NB4 (cell line): Measurements from ENCODE around the gene KDM4E.
"Not testable (repeated sequence)": the region's sequence is repeated elsewhere in the genome, so short reads cannot be mapped to it uniquely, and the experiment has no call there.

Source experiments
- DNase-seq: peaks from one replicate; pipeline ENCODE4 v3.0.0; 2010; ENCODE audit warnings: low read depth
- H3K4me3 ChIP-seq: one replicate; pipeline ENCODE4 v1.5.1; 2011; ENCODE audit warnings: mild to moderate bottlenecking, low read depth, low read length, moderate library complexity
- MYC ChIP-seq: IDR thresholded peaks from 2 replicates; pipeline ENCODE4 v1.6.1; 2011; ENCODE audit warnings: low read depth, low read length
- POLR2A ChIP-seq: IDR thresholded peaks from 2 replicates; pipeline ENCODE4 v1.6.1; 2011; ENCODE audit warnings: mild to moderate bottlenecking; ENCODE audit not compliant: insufficient read length; ENCODE audit errors: extremely low read depth
- TF ChIP-seq, protein P1 (sequence below): IDR thresholded peaks from 2 replicates; pipeline ENCODE4 v1.6.1; 2011; ENCODE audit warnings: low read depth, low read length
- TF ChIP-seq, protein P2 (sequence below): IDR thresholded peaks from one replicate; pipeline ENCODE4 v1.5.1; 2012; ENCODE audit warnings: low read depth, low read length

Gene KDM4E

DNA sequence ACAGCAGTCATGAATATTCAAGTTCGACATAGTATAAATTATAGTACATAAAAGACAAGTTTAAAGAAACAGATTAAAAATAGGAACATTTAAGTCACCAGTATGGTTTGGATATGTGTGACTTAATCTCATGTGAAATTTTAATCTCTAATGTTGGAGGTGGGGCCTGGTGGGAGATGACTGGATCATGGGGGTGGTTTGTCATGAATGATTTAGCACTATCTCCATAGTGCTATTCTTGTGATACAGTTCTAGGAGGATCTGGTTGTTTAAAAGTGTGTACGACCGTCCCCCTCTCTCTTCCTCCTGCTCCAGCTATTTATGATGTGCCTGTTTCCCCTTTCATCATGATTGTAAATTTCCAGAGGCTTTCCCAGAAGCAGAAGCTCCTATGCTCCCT, 3.3 kb downstream of the KDM4E start:
- TF ChIP-seq POLR2A (no peak), MYC (no peak)
- TF ChIP-seq, protein P1, sequence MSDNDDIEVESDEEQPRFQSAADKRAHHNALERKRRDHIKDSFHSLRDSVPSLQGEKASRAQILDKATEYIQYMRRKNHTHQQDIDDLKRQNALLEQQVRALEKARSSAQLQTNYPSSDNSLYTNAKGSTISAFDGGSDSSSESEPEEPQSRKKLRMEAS = no peak
- TF ChIP-seq, protein P2, sequence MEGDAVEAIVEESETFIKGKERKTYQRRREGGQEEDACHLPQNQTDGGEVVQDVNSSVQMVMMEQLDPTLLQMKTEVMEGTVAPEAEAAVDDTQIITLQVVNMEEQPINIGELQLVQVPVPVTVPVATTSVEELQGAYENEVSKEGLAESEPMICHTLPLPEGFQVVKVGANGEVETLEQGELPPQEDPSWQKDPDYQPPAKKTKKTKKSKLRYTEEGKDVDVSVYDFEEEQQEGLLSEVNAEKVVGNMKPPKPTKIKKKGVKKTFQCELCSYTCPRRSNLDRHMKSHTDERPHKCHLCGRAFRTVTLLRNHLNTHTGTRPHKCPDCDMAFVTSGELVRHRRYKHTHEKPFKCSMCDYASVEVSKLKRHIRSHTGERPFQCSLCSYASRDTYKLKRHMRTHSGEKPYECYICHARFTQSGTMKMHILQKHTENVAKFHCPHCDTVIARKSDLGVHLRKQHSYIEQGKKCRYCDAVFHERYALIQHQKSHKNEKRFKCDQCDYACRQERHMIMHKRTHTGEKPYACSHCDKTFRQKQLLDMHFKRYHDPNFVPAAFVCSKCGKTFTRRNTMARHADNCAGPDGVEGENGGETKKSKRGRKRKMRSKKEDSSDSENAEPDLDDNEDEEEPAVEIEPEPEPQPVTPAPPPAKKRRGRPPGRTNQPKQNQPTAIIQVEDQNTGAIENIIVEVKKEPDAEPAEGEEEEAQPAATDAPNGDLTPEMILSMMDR = no peak
- DNase-seq = no peak
- no peak overlapping the region for H3K4me3 ChIP-seq

DNA sequence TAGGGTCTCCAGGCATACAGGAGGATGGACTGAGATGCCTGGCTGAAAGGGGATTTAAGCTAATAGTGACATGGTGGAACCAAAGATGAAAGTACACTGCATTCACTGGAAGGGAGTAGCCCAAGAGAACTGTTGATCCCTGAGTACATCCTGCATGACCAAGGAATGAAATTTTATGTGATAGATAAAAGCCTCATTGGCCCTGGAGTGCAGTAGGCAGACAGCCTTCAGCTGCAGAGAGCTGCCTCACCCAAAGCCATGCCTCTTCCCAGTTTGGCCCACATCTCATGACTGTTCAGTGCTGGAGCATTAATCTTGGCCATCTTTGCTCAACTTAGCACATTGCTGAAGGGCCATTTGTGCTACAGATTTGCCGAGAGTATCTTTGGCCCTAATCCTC, 8.0 kb downstream of the KDM4E start:
- DNase-seq = no peak
- no peak overlapping the region for H3K4me3 ChIP-seq
- TF ChIP-seq, protein P2 = no peak
- TF ChIP-seq, protein P1 = no peak
- no peak for TF ChIP-seq POLR2A
- no peak for TF ChIP-seq MYC

DNA sequence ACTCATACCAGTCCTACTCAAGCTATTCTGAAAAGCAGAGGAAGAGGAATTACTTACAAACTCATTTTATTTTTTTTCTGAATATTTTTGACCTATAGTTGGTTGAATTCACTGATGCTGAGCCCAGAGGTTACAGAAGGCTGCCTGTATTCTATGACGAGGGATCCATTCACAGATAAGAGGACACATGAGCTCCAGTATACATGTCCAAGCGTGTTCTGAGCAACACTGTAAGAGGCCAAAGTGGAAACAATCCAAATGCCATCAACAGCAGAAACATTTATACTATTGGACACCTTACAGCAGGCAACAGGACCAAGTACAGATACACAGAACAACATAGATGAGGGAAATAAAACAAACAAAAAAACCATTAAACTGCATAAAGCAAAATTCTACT, 10.3 kb downstream of the KDM4E start:
- no peak for DNase-seq
- no peak overlapping the region for H3K4me3 ChIP-seq
- no peak for TF ChIP-seq POLR2A
- TF ChIP-seq, protein P2 = no peak
- no peak for TF ChIP-seq MYC
- TF ChIP-seq, protein P1 = no peak

DNA sequence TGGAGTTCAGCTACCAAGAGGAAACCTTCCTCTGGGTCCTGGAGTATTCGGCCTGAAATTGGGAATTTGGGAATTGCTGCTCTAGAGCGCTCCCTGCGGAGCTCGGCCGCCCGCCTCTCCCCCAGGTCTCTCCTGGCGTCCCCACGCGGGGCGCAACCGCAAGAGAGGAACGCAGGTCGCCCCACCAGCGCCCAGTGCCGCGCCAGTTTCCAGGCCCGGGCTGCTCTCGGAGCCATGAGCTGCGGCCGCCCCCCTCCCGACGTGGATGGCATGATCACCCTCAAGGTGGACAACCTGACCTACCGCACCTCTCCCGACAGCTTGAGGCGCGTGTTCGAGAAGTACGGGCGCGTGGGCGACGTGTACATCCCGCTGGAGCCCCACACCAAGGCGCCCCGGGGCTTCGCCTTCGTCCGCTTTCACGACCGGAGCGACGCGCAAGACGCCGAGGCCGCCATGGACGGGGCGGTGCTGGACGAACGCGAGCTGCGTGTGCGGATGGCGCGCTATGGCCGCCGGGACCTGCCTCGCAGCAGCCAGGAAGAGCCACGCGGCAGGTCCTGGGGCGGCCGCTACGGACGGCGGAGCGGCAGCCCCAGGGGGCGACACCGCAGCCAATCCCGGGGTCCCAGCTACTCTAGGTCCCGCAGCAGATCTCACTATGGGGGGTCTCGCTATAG, 12.4 kb downstream of the KDM4E start:
- not testable (repeated sequence) for H3K4me3 ChIP-seq, DNase-seq

DNA sequence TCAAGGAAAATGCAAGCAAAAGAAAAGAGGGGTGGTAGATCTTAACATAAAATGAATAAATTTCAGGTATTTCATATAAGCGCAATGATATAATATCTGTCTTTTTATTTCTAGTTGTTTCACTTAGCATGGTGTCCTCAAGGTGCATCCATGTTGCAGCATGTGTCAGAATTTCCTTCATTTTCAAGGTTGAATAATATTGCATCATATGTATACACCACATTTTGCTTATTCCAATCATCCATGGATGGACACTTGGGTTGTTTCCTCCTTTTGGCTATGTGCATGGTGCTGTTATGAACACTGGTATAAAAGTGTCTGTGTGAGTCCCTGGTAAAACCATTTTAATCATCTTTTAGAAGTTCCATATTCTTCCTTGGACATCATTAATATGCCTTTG, 17.2 kb downstream of the KDM4E start:
- TF ChIP-seq, protein P1 = no peak
- TF ChIP-seq MYC (no peak), POLR2A (no peak)
- TF ChIP-seq, protein P2 = no peak

DNA sequence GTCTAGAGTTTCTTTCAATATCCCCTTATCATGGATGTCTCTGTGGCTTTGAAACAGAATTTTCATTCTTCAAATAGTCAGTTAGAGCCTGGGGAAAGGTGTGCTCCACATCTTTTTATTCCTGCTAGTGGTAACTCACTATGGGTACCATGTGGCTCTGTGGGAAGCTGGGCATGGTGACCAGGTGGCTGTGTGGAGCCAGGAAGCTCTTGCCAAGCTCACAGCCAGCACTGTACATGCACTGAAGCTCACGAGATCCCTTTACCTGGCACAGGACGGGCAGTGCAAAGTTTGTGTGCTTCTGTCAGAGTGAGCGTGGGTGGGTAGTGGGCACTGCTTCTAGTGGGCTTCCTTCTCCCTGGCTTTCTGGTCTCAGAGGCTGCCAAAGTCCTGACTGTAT, 17.8 kb downstream of the KDM4E start:
- H3K4me3 ChIP-seq = no peak overlapping the region
- DNase-seq = no peak
- TF ChIP-seq, protein P2 = no peak
- TF ChIP-seq, protein P1 = no peak
- TF ChIP-seq MYC (no peak), POLR2A (no peak)

More for the DNA sequence above, 17.2 kb downstream of the KDM4E start:
- no peak for DNase-seq
- no peak overlapping the region for H3K4me3 ChIP-seq
